ENCODE measurements around the gene CH25H. TPM values are rescaled to one million over a fixed set of nuclear protein-coding genes. Genes with fewer than 3 reads are reported as not detected.
"Not testable (repeated sequence)": the region's sequence is repeated elsewhere in the genome, so short reads cannot be mapped to it uniquely, and the experiment has no call there.

Gene CH25H
- total RNA-seq, 1 experiment from 2014 or later, result 0.10 TPM

DNA sequence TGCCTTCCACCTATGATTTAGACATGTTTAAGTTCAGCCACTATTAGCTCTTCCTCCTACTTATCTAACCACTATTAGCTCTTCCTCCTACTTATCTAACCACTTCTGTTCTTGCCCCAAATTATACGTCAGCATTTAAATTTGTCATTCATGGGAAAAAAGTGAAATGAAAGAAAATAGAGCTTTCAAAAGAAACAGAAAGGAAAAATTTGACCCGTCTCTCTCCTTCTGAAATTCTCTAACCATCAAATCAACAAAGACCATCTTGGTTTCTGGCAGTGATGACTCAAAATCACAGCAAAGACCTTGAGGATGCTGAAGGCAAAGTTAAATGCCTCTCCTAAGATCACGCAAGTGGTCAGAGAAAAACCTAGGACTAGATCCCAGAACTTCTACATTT, 41.9 kb upstream of the CH25H start:
- Histone ChIP-seq H3K27ac (ENCODE audit: low read length) (no peak overlapping the region; the same call in 1 of the 2 replicates), H3K36me3 (ENCODE audit: control insufficient read depth, insufficient read depth, low read length) (peaks cover 4% of the 10 kb centered on the region; the same call in 1 of the 2 replicates), H3K27me3 (ENCODE audit: control insufficient read depth, insufficient read depth, low read length) (no peaks in the 10 kb centered on the region), H3K9me3 (ENCODE audit: control insufficient read depth, insufficient read depth, low read depth, low read length) (peaks cover 3% of the 10 kb centered on the region; the same call in 1 of the 2 replicates), H3K4me1 (ENCODE audit: control insufficient read depth, insufficient read depth, low read length) (peaks cover 3% of the 10 kb centered on the region; the same call in 1 of the 2 replicates), H3K4me3 (ENCODE audit: low read depth in 2 of 2, low read length in 2 of 2) (no peak overlapping the region)
- in situ Hi-C loops (cut with HindIII; ENCODE audit: low pct_unique_long_range_greater_than_20kb, low sequenced_read_pairs), result no loop called here
- ChIA-PET CTCF (interaction anchor here (0.6 kb wide), 1 partner anchor 33 kb away, joined by 3 read pairs; no protein-coding TSS in a partner anchor), POLR2A (no interaction called here)
- intact Hi-C loops (cut with micrococcal nuclease; ENCODE audit: unreplicated experiment), result no loop called here
- DNase-seq (ENCODE audit: low read depth, low spot score) (no peak), ATAC-seq (no peak)
- no TSS peak for BruUV-seq (replicated peaks)
- TF ChIP-seq TCF7L2 (IDR thresholded peaks at IDR 0.05; ENCODE audit: low read depth, low read length) (no peak), SIN3A (IDR thresholded peaks at IDR 0.05; ENCODE audit: borderline replicate concordance, insufficient read depth, low read depth, low read length) (no peak), POLR2AphosphoS5 (IDR thresholded peaks at IDR 0.05; ENCODE audit: low read depth, low read length) (no peak), CTCF (IDR thresholded peaks at IDR 0.05) (no peak), REST (IDR thresholded peaks at IDR 0.05; ENCODE audit: insufficient read depth in 1 of 2, low read depth in 2 of 2, low read length in 1 of 2) (no peak)

DNA sequence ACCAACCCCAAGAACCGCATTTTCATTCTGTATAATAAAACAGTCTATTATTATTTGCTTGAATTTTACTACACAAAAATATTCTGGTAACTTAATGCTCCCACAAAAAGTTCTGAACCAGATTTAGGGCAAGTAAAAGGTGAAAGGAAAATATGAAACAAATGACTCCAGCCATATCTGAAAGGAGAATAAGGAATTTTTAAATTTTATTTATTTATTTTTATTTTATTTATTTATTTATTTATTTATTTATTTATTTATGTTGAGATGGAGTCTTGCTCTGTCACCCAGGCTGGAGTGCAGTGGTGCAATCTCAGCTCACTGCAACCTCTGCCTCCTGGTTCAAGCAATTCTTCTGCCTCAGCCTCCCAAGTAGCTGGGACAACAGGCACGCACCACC, 40.5 kb upstream of the CH25H start:
- DNase-seq (ENCODE audit: low read depth, low spot score); BruUV-seq (replicated peaks); intact Hi-C loops (cut with micrococcal nuclease; ENCODE audit: unreplicated experiment); ATAC-seq; H3K27ac ChIP-seq (ENCODE audit: low read length); CTCF ChIA-PET; POLR2A ChIA-PET; H3K9me3 ChIP-seq (ENCODE audit: control insufficient read depth, insufficient read depth, low read depth, low read length); in situ Hi-C loops (cut with HindIII; ENCODE audit: low pct_unique_long_range_greater_than_20kb, low sequenced_read_pairs); H3K4me3 ChIP-seq (ENCODE audit: low read depth in 2 of 2, low read length in 2 of 2); H3K27me3 ChIP-seq (ENCODE audit: control insufficient read depth, insufficient read depth, low read length); H3K4me1 ChIP-seq (ENCODE audit: control insufficient read depth, insufficient read depth, low read length); H3K36me3 ChIP-seq (ENCODE audit: control insufficient read depth, insufficient read depth, low read length): not testable (repeated sequence)

GRCh38 chr10:89245802-89246201, 38.7 kb upstream of the CH25H start:
- POLR2A ChIA-PET, result no interaction called here
- Histone ChIP-seq H3K27ac (ENCODE audit: low read length) (no peak overlapping the region), H3K9me3 (ENCODE audit: control insufficient read depth, insufficient read depth, low read depth, low read length) (no peaks in the 10 kb centered on the region), H3K27me3 (ENCODE audit: control insufficient read depth, insufficient read depth, low read length) (no peaks in the 10 kb centered on the region), H3K4me1 (ENCODE audit: control insufficient read depth, insufficient read depth, low read length) (peaks cover 3% of the 10 kb centered on the region; the same call in 1 of the 2 replicates), H3K4me3 (ENCODE audit: low read depth in 2 of 2, low read length in 2 of 2) (no peak overlapping the region), H3K36me3 (ENCODE audit: control insufficient read depth, insufficient read depth, low read length) (peaks cover 4% of the 10 kb centered on the region; the same call in 1 of the 2 replicates)
- CTCF ChIA-PET, result no interaction called here
- in situ Hi-C loops (cut with HindIII; ENCODE audit: low pct_unique_long_range_greater_than_20kb, low sequenced_read_pairs), result no loop called here
- DNase-seq (ENCODE audit: low read depth, low spot score) (no peak), ATAC-seq (no peak)
- TF ChIP-seq REST (IDR thresholded peaks at IDR 0.05; ENCODE audit: insufficient read depth in 1 of 2, low read depth in 2 of 2, low read length in 1 of 2) (no peak), TCF7L2 (IDR thresholded peaks at IDR 0.05; ENCODE audit: low read depth, low read length) (no peak), CTCF (IDR thresholded peaks at IDR 0.05) (no peak; the same call in 1 of the 2 replicates), SIN3A (IDR thresholded peaks at IDR 0.05; ENCODE audit: borderline replicate concordance, insufficient read depth, low read depth, low read length) (no peak), POLR2AphosphoS5 (IDR thresholded peaks at IDR 0.05; ENCODE audit: low read depth, low read length) (no peak)
- no TSS peak for BruUV-seq (replicated peaks)
- intact Hi-C loops (cut with micrococcal nuclease; ENCODE audit: unreplicated experiment), result no loop called here

All from Panc1 (cell line).